GM19099 (cell line): ENCODE results near the gene CALR.

Experiments used
- POLR2A ChIP-seq: IDR thresholded peaks from 3 replicates; pipeline ENCODE4 v1.6.1; 2011; ENCODE audit warnings: low read depth; ENCODE audit not compliant: insufficient read length; ENCODE audit errors: extremely low read depth

CALR gene

GRCh38 chr19:12984683-12985048, 46.3 kb downstream of the CALR start:
- no peak for TF ChIP-seq POLR2A

GRCh38 chr19:12985049-12985776, 46.8 kb downstream of the CALR start:
- no peak for TF ChIP-seq POLR2A

- no peak for TF ChIP-seq POLR2A
These were observed 48.3 kb downstream of the CALR start for GRCh38 chr19:12986726-12987125.

GRCh38 chr19:12987190-12987589, 48.8 kb downstream of the CALR start:
- TF ChIP-seq POLR2A: no peak

GRCh38 chr19:12987781-12988180, 49.4 kb downstream of the CALR start:
- no peak for TF ChIP-seq POLR2A

GRCh38 chr19:12990431-12990830, 52.0 kb downstream of the CALR start:
- no peak for TF ChIP-seq POLR2A

GRCh38 chr19:12990853-12991252, 52.4 kb downstream of the CALR start:
- TF ChIP-seq POLR2A: no peak

GRCh38 chr19:12991296-12991695, 52.9 kb downstream of the CALR start:
- no peak for TF ChIP-seq POLR2A

- no peak for TF ChIP-seq POLR2A
These were observed 54.3 kb downstream of the CALR start for GRCh38 chr19:12992729-12993128.

- no peak for TF ChIP-seq POLR2A
These were observed 55.2 kb downstream of the CALR start for GRCh38 chr19:12993562-12993961.
